Endothelial cell of umbilical vein (primary cell): ENCODE measurements around the gene NFATC2.

Source experiments
- CTCF ChIP-seq, 2 donors: IDR thresholded peaks; 1 replicate in 1 of 2; 2 replicates in 1 of 2; pipeline ENCODE4 v1.5.1; 2011; ENCODE audit warnings: low read length in 2 of 2, mild to moderate bottlenecking in 2 of 2, moderate library complexity in 2 of 2, control low read depth in 1 of 2, inconsistent platforms in 1 of 2, low read depth in 1 of 2; ENCODE audit not compliant: insufficient read depth in 1 of 2; ENCODE audit errors: extremely low read depth in 1 of 2
- EZH2 ChIP-seq: IDR thresholded peaks from 2 replicates; pipeline ENCODE4 v1.6.1; 2012; ENCODE audit warnings: borderline replicate concordance, low read depth, mild to moderate bottlenecking, moderate library complexity, low read length, inconsistent platforms; ENCODE audit not compliant: severe bottlenecking
- FOS ChIP-seq: IDR thresholded peaks from 2 replicates; pipeline ENCODE4 v1.6.1; 2011; ENCODE audit warnings: mild to moderate bottlenecking, low read length, moderate library complexity, borderline replicate concordance; ENCODE audit not compliant: insufficient read depth
- GATA2 ChIP-seq: IDR thresholded peaks from 2 replicates; pipeline ENCODE4 v1.7.0; 2011; ENCODE audit warnings: low read depth, mild to moderate bottlenecking, moderate library complexity, mixed read lengths, low read length; ENCODE audit not compliant: insufficient read length, insufficient read depth
- MAX ChIP-seq: IDR thresholded peaks from 2 replicates; pipeline ENCODE4 v1.6.1; 2011; ENCODE audit not compliant: insufficient read depth, insufficient read length
- MYC ChIP-seq: IDR thresholded peaks from one replicate; pipeline ENCODE4 v1.6.1; 2011; ENCODE audit warnings: mild to moderate bottlenecking, low read depth, low read length
- POLR2A ChIP-seq: IDR thresholded peaks from 2 replicates; pipeline ENCODE4 v1.6.1; 2012; ENCODE audit warnings: low read depth, mild to moderate bottlenecking, control low read depth, low read length
- POLR2AphosphoS5 ChIP-seq: IDR thresholded peaks from 2 replicates; pipeline ENCODE4 v1.6.1; 2012; ENCODE audit warnings: low read depth, mild to moderate bottlenecking, control low read depth, low read length, moderate library complexity; ENCODE audit not compliant: insufficient read depth

- TF ChIP-seq EZH2 (no peak), POLR2A (no peak), CTCF (IDR thresholded peaks at IDR 0.05; ENCODE audit: extremely low read depth in 1 of 2, insufficient read depth in 1 of 2, low read depth in 1 of 2, low read length in 2 of 2) (no peak), MYC (no peak), GATA2 (no peak), POLR2AphosphoS5 (no peak), MAX (no peak), FOS (no peak)
These were observed 108.5 kb downstream of the NFATC2 start for GRCh38 chr20:51434026-51434425.
